Pancreas (tissue), 10 donors: ENCODE measurements around the gene LALBA. TPM values are rescaled to one million over a fixed set of nuclear protein-coding genes. Genes with fewer than 3 reads are reported as not detected.
"Not testable (repeated sequence)": the region's sequence is repeated elsewhere in the genome, so short reads cannot be mapped to it uniquely, and the experiment has no call there.

Source experiments
- ATAC-seq, 4 donors: fragments of 200-7000 bp; cut with Tn5 transposase; one replicate each; pipeline versions ENCODE4 v1.8.0 to v1.9.1; 2020; ENCODE audit warnings: mild to moderate bottlenecking in 4 of 4, moderate library complexity in 4 of 4
- DNase-seq, 6 donors: peaks; one replicate each; pipeline ENCODE4 v3.0.0-alpha.2; 2020
- FAIRE-seq: peaks from 2 replicates; lab custom pipeline; 2012; peaks lifted over from hg19 to GRCh38; lab: Jason Lieb, UNC
- H3K27ac ChIP-seq, 4 donors: fragments of 200-600 bp; sonication (generic); 1 replicate in 3 of 4; 2 replicates in 1 of 4; pipeline versions ENCODE4 v1.5.0 to v1.8.0; 2020
- H3K27me3 ChIP-seq, 4 donors: fragments of 200-600 bp; one replicate each; pipeline ENCODE4 v1.8.0; 2021
- H3K36me3 ChIP-seq, 3 donors: fragments of 200-600 bp; sonication (generic) in 1 of 3; one replicate each; pipeline versions ENCODE4 v1.5.0 to v1.8.0; 2020 to 2021
- H3K4me1 ChIP-seq, 3 donors: fragments of 200-600 bp; one replicate each; pipeline ENCODE4 v1.8.0; 2021
- H3K4me3 ChIP-seq, 4 donors: fragments of 200-600 bp; sonication (generic) in 2 of 4; one replicate each; pipeline versions ENCODE4 v1.5.0 to v1.8.0; 2020 to 2021
- H3K9me3 ChIP-seq, 4 donors: fragments of 200-600 bp; one replicate each; pipeline ENCODE4 v1.8.0; 2021
- CTCF ChIP-seq, 4 donors: fragments of 200-600 bp; sonication (generic) in 3 of 4; IDR thresholded peaks; one replicate each; pipeline versions ENCODE4 v1.5.0 to v1.8.0; 2021; ENCODE audit warnings: antibody characterized with exemption in 4 of 4
- WGBS, 2 donors: extraction: QIAGEN DNeasy Blood & Tissue Kit; methylation state at CpG; one replicate each; pipeline ENCODE4 v1.1.7; 2013; 5-methylcytosine and 5-hydroxymethylcytosine counted together
- intact Hi-C, 3 donors: fragments of 100-400 bp; cut with DNase I; formaldehyde crosslinking; loops; one replicate each; pipeline versions ENCODE4 v1.11.1 to v1.14.2; 2022
- polyA plus RNA-seq, 2 donors: library from polyadenylated mRNA; stranded (reverse); fragments of 200-250 nt; gene quantifications; one replicate each; pipeline ENCODE4 v1.2.3, GENCODE V29; 2013
- total RNA-seq, 6 donors: library from RNA; stranded (reverse); fragmentation: NEBNext Ultra II Directional in 4 of 6; extraction: Animal tissue kit (Norgen Biotek cat#: 25700) in 4 of 6; gene quantifications; one replicate each; pipeline versions ENCODE4 v1.2.1 to v1.2.4, GENCODE V29; 2021 to 2023
- donor health status: healthy with polysubstance abuse.
- donor health status: DM: no; HTN: no; CAD: no; lungs with moderate emphysema.
- donor health status: DM: no; HTN: no; CAD: no.
- donor health status: control.
- donor health status: control.
- donor health status: Bipolar disorder and iron deficiency.
- donor health status: DM: yes; HTN: yes; CAD: no.
- donor health status: DM: no; HTN: no; CAD: no.
- donor health status: DM: no; HTN: no; CAD: no.
- donor health status: DM: yes; HTN: yes; CAD: no.

Gene LALBA
- total and polyA plus RNA-seq, 8 donors: not detected

GRCh38 chr12:48527891-48528670 is 41.8 kb downstream of the LALBA start:
- FAIRE-seq (no peak), ATAC-seq (no peak), DNase-seq (no peak)
- Histone ChIP-seq H3K27ac (no peak overlapping the region), H3K36me3 (no peaks in the 10 kb centered on the region), H3K4me1 (no peaks in the 10 kb centered on the region), H3K27me3 (no peaks in the 10 kb centered on the region), H3K9me3 (no peaks in the 10 kb centered on the region), H3K4me3 (no peak overlapping the region)
- 85 to 86% methylated on average over 43 to 44 of the region's 44 CpGs for WGBS, 2 donors
- intact Hi-C loops: no loop called here
- no peak for TF ChIP-seq CTCF (IDR thresholded peaks at IDR 0.05)

DNA sequence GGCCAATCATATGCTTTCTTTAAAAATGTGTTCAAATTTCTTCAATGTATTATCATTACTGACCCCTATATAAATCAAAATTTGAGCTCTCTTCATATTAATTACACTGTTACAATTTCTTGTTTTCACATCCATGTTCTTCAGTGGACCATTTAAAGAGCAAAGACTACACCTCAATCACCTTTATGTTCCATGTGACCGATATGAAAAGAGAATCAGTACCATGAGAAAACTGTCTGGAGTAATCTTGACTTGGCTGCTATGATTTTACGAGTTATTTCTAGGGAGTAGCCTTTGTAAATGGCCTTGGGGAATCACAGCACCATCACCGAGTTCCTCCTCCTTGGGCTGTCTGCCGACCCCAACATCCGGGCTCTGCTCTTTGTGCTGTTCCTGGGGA is 44.5 kb downstream of the LALBA start, which contains the start of gene OR8S1:
OR8S1 (plus strand) TSS at position 301 of the 400 bp plus-strand sequence; CDS start at position 301, 0 bp downstream.
- DNase-seq (no peak), ATAC-seq (no peak), FAIRE-seq (no peak)
- Histone ChIP-seq H3K4me3 (no peak within 1 kb of the TSS), H3K27ac (no peak within 1 kb of the TSS), H3K27me3 (no peaks in the 10 kb centered on the region), H3K36me3 (no peaks in the 10 kb centered on the region), H3K4me1 (no peaks in the 10 kb centered on the region), H3K9me3 (no peaks in the 10 kb centered on the region)
- intact Hi-C loops: no loop called here
- no peak for TF ChIP-seq CTCF (IDR thresholded peaks at IDR 0.05)
- WGBS, 2 donors: 68 to 80% methylated on average over 5 of the region's 5 CpGs

DNA sequence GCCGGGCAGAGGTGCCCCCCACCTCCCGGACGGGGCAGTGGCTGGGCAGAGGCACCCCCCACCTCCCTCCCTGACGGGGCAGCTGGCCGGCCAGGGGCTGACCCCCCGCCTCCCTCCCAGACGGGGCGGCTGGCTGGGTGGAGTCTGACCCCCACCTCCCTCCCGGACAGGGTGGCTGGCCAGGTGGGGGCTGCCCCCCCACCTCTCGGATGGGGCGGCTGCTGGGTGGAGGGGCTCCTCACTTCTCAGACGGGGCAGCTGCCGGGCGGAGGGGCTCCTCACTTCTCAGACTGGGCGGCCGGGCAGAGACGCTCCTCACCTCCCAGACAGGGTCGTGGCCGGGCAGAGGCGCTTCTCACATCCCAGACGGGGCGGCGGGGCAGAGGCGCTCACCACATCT is 49.5 kb downstream of the LALBA start:
- H3K4me1 ChIP-seq, H3K9me3 ChIP-seq, ATAC-seq, H3K27ac ChIP-seq, H3K36me3 ChIP-seq, intact Hi-C loops, H3K27me3 ChIP-seq, FAIRE-seq, H3K4me3 ChIP-seq: not testable (repeated sequence)
- DNase-seq: peak in 1 of 6 donors; percentile 43
- 83 to 85% methylated on average over 24 of the region's 24 CpGs for WGBS, 2 donors

Other genes with a start within 250 kb of the LALBA start
- 10 to 100 TPM in 5 of 6 donors, 1 to 10 TPM in 1; 9.9 to 14.4 (median 12.3) TPM for gene ZNF641, start 219.1 kb downstream of the LALBA start, total RNA-seq
- gene ZNF641, start 219.1 kb downstream of the LALBA start, polyA plus RNA-seq: 1 to 10 TPM; 8.0 to 9.2 TPM
- gene ANP32D, start 97.5 kb downstream of the LALBA start, total RNA-seq: under 1 TPM in 1 of 6 donors, not detected in 5; 0.16 TPM
- not detected for gene ANP32D, start 97.5 kb downstream of the LALBA start, polyA plus RNA-seq
- gene C12orf54, start 87.5 kb downstream of the LALBA start, total RNA-seq: not detected
- gene C12orf54, start 87.5 kb downstream of the LALBA start, polyA plus RNA-seq: under 1 TPM; 0.61 to 0.77 TPM
- not detected for gene OR8S1, start 44.4 kb downstream of the LALBA start, total RNA-seq
- not detected for gene OR8S1, start 44.4 kb downstream of the LALBA start, polyA plus RNA-seq
- gene KANSL2, start 112.2 kb upstream of the LALBA start, total RNA-seq: 10 to 100 TPM in 5 of 6 donors, 1 to 10 TPM in 1; 6.2 to 16.5 (median 12.1) TPM
- 10 to 100 TPM; 12.5 to 24.4 TPM for gene KANSL2, start 112.2 kb upstream of the LALBA start, polyA plus RNA-seq
- 10 to 100 TPM in 5 of 6 donors, 1 to 10 TPM in 1; 7.7 to 21.2 (median 17.2) TPM for gene CCNT1, start 146.7 kb upstream of the LALBA start, total RNA-seq
- gene CCNT1, start 146.7 kb upstream of the LALBA start, polyA plus RNA-seq: 1 to 10 TPM; 3.7 to 6.4 TPM
- 10 to 100 TPM; 12.9 to 29.0 (median 20.2) TPM for gene ADCY6, start 219.0 kb upstream of the LALBA start, total RNA-seq
- 10 to 100 TPM; 31.7 to 53.4 TPM for gene ADCY6, start 219.0 kb upstream of the LALBA start, polyA plus RNA-seq
- 10 to 100 TPM in 1 of 6 donors, 1 to 10 TPM in 5; 1.3 to 16.3 (median 4.3) TPM for gene CACNB3, start 248.4 kb upstream of the LALBA start, total RNA-seq
- 1 to 10 TPM; 6.5 to 8.9 TPM for gene CACNB3, start 248.4 kb upstream of the LALBA start, polyA plus RNA-seq